ENCODE measurements around the gene CPM.
"Not testable (repeated sequence)": the region's sequence is repeated elsewhere in the genome, so short reads cannot be mapped to it uniquely, and the experiment has no call there.

CPM gene

DNA sequence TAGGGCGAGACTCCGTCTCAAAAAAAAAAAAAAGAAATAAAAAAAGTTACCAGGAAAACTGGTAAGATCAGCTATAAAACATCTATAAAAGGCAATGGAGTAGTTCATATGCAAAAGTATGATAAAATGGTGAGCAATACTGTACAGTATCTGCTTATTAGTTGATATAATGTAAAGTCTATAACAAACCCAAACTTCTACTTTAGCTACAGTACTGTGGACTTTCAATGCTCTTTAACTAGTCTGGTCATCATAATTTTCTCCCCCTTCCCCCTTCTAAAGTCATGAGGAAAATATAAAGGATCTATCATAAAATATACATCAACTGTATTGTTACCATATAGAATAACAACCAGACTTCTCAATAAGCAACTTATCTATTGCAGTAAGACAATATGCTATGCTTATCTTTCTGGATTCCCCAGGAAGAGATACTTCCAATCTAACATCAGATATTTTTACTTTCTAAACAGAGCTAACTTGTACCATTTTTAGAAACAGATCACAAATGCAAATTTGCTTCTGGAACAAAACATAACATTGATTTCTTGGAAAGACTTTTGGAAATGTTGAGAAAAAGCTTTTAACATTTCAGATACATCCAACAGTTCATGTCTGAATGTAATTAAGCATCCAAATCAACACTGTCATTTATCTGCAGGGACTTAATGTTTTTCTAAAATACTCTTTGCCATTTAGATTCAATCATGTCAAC is 81.2 kb downstream of the CPM start:
- DNase-seq (ENCODE audit: low read depth), result no peak

DNA sequence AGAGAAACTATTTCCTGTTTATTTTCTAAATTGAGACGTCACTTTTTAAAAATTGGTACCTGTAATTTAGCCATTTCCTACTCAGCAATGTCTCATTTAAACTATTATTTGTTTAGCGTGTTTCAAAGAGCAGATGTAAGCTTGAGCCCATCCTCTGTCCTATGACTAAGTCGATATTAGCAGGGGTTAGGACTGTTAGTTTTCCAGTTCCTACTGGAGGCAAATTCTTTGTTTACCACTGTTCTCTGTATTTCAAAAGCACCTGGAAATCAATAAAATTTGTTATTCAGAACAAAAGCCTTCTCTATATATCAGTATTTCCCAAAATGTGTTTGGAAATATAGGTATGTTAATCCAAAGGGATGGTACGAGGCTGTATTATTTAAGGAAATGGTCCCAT is 82.6 kb downstream of the CPM start:
- DNase-seq (ENCODE audit: low read depth), result no peak

DNA sequence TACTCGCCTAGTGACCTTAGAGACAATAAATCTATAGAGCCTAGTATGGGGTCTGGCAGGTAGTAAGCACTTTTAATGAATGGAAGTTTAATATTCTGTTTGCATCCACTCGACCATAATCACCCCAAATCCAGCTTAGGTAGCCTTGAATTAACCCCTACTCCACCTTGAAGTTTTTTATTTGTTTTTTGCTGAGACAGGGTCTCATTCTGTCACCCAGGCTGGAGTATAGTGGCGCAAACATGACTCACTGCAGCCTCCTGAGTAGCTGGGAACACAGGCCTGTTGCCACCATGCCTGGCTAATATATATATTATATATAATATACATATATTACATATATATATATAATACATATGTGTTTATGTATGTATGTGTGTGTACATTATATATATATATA is 86.2 kb downstream of the CPM start:
- no peak for DNase-seq (ENCODE audit: low read depth)

DNA sequence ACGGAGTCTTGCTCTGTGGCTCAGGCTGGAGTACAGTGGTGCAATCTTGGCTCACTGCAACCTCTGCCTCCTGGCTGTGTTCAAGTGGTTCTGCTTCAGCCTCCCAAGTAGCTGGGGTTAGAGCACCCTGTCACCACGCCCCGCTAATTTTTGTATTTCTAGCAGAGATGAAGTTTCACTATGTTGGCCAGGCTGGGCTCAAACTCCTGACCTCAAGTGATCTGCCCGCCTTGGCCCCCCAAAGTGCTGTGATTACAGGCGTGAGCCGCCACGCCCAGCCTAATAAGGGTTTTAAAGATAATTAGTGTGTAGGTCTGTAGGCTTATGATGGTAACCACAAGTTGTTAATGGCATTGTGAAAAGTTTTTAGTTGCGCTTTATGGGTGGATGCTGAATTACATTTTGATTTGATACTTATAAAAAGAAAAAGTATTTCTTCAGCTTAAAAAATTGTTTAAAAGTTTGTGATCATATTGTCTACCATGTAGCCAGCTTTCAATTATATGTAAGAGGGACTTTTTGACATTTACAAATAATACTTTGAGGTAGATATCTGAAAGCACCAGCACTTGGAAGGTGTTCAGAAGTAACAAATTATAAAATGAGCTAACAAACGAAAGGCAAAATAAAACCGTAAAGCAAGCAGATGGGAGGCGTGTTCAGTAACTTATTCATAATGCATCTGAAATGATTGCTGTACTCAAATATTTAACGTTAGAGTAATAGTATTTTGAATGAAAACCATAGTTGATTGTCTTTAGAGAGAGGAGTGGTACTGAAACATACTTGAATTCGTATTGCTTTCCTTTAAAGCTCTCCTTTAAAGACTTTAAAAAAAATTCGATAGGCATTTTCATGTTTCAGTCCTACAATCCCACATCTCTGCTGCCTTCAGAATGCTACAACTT is 87.9 kb downstream of the CPM start:
- DNase-seq (ENCODE audit: low read depth), result no peak

DNA sequence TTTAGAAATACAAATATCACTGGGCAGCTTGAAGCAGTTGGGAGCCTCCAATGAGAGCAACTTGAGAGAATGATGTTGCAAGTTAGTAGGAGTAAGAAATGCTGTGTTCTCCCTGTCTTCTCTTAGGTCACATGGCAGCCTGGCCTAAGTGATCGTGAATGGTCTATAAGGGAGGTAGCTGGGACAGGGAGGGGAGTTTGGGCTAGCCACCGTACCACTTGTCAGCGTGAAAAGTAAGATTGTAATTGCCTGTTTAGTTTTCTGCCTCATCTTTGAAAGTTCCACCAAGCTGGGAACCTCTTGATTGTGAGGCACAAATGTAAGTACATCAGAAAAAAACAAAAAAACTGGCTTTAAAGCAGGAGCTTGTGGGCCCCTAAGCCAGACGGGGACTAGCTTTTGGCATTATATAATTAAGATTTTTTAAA is 88.6 kb downstream of the CPM start:
- DNase-seq (ENCODE audit: low read depth), result no peak

DNA sequence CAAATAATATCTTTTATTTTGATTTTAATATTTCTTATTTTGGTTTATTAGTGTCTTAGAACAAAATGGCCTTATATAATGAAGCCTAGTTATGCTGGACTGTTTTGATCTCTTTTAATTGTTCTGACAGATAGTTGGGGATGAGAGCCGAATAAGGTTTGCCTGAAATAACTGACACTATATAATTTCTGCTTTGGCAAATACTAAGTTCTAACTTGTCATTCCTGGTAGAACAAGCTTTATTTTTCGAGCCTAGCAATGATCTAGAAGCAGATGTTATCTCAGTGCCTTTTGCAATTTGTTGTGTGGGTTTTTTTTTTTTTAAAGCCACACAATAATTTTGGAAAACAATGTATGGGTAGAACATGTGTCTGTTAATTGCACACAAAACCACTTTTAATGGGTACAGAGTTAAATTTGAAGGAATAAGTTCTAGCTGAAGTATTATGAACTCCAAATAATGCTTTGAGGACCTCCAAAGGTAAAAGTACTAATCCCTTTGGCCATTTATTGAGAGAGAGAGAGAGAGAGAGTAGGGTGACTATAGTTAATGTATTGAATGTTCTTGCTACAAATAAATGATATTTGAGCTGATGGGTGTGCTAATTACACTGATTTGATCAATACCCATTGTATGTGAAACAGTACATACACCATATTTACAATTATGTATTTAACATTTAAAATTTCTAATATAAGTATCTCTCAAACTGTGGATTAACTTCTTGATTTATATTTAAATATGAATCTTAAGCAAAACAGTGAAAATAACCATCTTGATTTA is 90.0 kb downstream of the CPM start:
- DNase-seq (ENCODE audit: low read depth), result no peak

DNA sequence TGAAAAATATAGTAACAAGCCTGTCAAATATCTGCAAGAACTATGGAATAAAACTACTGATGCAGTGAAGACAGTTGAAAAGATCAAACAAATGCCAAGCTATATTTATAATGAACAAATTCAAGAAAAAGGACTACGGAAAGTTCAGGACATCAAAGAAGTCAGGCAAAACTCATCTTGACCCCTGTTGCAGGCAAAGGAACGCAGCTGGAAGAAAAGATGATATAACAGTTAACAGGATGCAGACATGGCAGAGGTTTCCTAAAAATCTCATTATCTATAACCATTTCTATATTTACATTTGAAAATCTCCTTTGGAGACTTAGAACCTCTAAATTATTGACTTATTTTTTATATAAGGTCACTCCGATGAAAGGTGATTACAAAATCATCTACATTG is 90.8 kb downstream of the CPM start:
- no peak for DNase-seq (ENCODE audit: low read depth)

DNA sequence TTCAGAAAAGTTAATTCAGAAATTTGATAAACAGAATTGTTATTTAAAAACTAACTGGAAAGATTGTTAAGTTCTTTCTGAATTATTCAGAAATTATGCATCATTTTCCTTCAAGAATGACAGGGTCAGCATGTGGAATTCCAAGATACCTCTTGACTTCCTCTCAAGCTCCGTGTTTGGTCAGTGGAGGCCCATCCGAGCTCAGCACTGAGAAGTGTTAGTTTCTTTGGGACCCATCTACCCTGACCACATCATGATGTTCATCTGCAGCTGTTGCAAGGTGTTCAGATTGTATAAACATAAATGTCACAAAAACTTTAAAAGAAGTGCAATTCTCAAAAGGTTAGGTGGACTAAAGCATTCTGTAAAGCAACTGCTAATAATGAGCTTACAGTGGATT is 91.3 kb downstream of the CPM start:
- DNase-seq (ENCODE audit: low read depth), result no peak

DNA sequence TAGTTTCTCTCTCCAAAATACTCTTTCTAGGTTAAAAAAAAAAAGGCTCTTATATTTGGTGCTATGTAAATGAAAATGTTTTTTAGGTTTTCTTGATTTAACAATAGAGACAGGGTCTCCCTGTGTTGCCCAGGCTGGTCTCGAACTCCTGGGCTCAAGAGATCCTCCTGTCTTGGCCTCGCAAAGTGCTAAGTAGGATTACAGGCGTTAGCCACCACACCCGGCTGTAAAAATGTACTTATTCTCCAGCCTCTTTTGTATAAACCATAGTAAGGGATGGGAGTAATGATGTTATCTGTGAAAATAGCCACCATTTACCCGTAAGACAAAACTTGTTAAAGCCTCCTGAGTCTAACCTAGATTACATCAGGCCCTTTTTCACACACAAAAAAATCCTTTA is 91.8 kb downstream of the CPM start:
- not testable (repeated sequence) for DNase-seq (ENCODE audit: low read depth)

DNA sequence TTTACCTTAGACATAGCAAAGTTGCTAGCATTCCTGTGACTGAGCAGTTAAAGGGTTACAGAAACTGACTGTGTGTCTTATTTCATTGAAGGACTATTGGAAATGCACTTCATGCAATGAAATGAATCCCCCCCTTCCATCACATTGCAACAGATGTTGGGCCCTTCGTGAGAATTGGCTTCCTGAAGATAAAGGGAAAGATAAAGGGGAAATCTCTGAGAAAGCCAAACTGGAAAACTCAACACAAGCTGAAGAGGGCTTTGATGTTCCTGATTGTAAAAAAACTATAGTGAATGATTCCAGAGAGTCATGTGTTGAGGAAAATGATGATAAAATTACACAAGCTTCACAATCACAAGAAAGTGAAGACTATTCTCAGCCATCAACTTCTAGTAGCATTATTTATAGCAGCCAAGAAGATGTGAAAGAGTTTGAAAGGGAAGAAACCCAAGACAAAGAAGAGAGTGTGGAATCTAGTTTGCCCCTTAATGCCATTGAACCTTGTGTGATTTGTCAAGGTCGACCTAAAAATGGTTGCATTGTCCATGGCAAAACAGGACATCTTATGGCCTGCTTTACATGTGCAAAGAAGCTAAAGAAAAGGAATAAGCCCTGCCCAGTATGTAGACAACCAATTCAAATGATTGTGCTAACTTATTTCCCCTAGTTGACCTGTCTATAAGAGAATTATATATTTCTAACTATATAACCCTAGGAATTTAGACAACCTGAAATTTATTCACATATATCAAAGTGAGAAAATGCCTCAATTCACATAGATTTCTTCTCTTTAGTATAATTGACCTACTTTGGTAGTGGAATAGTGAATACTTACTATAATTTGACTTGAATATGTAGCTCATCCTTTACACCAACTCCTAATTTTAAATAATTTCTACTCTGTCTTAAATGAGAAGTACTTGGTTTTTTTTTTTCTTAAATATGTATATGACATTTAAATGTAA is 93.5 kb downstream of the CPM start:
- DNase-seq (ENCODE audit: low read depth), result no peak

DNA sequence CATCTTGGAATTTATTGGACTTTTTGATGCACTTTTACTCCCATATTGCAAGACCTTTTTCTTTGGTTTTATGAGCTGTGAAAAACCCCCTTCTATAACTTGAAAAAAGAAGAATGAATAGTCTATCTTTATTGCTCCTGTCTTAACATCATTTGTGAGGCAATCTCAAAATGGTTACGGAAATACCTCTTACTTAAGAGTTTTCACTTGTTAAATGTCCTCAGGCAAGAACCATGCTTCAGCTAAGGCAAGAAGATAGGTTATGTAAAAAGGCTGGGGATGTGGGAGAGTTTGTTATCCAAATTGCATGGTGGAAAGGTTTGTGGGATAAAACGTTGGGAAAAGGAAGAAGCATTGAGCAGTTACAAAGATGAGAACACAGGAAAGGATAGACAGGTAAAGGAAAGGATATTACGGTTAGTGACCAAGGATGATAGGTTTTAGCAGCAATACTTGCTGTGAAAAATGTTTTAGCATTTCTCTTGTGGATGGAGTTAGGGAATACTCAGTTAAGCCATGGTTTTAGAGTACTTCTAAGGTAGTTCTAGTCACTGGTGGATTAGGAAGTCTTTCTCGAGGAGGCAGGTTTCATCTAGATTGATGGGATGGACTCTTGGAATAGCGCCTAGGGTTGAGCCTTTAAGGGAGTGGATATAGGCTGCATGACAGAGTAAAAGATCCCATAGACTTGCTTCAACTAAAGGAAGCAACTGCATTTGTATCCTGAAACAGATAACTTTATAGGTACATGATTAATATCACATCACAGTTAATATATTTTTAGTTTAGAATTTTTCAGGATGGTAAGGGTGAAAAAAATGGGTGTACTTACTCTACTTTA is 94.7 kb downstream of the CPM start:
- DNase-seq (ENCODE audit: low read depth), result no peak

DNA sequence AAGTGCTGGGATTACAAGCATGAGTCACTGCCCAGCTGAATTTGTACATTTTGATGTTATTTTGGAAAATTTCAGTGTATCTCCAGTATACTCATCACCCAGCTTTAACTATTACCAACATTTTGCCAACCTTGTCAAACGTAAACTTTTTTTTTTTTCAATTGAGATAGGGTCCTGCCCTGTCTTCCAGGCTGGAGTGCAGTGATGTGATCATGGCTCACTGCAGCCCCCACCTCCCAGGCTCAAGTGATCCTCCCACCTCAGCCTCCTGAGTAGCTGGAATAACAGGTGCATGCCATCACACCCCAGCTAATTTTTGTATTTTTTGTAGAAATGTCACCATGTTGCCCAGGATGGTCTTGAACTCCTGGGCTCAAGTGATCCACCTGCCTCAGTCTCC is 95.8 kb downstream of the CPM start:
- no peak for DNase-seq (ENCODE audit: low read depth)

DNA sequence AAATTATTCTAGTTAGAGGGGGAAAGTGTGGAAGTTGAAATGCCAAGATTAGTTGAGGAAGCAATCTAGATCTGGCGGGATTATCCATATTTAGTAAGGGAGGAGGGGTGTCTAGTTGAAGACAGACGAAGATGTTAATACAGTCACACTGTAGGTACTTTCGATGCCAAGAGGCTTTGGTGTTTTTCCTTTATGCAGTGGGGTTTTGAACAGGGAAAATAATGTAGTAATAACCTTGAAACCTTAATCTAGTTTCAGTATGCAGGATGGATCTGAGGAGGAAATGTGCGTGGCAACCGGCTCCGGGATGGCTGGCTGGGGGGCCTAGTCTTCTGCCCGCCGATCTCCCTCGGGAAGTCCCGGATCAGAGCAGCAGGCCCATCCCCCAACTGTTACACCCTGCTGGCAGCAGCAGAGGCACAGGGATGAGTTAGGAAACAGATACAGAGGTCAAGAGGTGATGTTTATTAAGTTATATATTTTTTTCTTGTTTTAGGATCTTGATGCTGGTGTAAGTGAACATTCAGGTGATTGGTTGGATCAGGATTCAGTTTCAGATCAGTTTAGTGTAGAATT is 97.5 kb downstream of the CPM start:
- DNase-seq (ENCODE audit: low read depth), result no peak

DNA sequence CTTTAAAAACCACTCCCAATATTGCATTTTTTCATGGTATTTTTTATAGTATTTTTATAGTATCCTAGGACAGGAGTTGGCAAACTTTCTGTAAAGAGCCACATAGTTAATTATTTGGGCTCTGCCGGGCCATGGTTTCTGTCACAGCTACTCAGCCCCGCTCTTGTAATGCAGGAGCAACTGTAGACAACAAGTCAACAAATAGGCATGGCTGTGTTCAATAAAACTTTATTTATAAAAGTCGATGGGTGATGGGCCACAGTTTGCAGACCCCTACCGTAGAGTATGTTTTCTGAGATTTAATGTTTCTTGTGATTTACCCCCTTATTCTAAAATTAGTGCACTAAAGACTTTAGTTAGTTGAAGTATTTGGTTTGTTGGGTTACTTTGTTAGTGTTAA is 99.5 kb downstream of the CPM start:
- DNase-seq (ENCODE audit: low read depth), result no peak

DNA sequence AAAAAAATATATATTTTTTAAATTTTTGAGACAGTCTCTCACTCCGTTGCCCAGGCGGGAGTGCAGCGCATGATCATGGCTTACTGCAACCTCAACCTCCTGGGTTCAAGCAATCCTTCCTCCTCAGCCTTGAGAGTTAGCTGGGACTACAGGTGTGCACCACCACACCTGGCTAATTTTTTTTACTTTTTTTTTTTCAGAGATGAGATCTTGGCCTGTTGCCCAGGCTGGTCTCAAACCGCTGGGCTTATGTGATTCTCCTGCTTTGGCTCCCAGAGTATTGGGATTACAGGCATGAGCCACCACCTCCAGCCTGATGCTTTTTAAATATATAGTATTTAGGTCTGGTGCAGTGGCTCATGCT is 100.5 kb downstream of the CPM start:
- no peak for DNase-seq (ENCODE audit: low read depth)

DNA sequence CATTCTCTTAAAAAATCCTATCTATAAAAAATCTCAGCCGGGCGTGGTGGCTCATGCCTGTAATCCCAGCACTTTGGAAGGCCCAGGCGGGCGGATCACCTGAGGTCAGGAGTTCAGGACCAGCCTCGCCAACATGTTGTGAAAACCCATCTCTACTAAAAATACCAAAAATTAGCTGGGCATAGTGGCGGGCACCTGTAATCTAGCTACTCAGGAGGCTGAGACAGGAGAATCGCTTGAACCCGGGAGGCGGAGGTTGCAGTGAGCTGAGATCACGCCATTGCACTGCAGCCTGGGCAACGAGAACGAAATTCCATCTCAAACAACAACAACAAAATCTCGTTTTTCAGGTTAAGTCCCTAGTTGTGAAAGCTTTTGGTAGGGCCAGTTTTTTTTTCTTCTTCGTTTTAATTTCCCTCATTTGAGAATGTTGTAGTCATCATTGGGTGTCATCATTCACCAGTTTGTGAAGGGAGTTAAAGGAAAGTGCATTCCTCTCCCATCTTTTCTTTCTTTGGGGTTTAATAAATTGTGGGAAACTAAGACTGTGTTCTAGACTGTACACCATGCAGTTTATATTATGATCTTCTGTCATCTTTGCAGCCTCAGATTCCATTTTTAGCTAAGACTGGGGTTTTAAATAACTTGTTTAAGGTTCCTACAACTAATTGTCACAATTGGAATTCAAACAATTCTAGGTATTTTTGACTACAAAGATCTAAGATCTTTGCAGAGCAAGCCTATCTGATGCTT is 101.0 kb downstream of the CPM start:
- DNase-seq (ENCODE audit: low read depth), result no peak

DNA sequence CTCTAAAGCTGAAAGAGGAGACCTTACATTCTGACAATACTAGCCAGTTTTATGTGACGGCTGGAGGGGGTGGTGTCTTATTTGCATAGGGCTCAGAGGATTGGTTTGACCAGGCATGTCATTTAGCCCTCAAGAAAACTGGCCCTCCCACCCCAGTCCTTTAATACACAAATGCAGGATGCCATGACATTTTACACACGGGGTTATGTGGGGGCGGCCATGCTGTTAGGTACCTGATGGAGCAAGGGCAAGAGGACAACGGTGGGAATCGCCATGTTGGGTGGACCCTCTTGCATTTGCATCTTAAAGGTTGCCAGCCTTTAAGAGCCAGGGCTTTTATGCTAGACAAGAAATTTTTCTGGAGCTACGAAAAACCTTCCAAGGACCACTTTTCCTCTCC is 101.7 kb downstream of the CPM start:
- DNase-seq (ENCODE audit: low read depth), result no peak

DNA sequence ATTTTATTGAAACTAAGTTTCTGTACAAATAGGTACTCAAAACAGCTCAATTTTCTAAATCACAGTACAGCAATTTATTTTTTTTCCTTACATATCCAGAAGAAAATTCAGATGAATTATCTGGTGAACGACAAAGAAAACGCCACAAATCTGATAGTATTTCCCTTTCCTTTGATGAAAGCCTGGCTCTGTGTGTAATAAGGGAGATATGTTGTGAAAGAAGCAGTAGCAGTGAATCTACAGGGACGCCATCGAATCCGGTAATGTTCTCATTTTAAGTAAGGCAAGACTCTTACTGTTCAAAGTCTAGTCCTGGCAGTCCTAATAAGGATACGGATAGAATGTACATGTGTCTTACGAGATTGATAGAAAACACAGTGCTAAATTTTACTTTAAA is 104.3 kb downstream of the CPM start:
- DNase-seq (ENCODE audit: low read depth), result no peak

DNA sequence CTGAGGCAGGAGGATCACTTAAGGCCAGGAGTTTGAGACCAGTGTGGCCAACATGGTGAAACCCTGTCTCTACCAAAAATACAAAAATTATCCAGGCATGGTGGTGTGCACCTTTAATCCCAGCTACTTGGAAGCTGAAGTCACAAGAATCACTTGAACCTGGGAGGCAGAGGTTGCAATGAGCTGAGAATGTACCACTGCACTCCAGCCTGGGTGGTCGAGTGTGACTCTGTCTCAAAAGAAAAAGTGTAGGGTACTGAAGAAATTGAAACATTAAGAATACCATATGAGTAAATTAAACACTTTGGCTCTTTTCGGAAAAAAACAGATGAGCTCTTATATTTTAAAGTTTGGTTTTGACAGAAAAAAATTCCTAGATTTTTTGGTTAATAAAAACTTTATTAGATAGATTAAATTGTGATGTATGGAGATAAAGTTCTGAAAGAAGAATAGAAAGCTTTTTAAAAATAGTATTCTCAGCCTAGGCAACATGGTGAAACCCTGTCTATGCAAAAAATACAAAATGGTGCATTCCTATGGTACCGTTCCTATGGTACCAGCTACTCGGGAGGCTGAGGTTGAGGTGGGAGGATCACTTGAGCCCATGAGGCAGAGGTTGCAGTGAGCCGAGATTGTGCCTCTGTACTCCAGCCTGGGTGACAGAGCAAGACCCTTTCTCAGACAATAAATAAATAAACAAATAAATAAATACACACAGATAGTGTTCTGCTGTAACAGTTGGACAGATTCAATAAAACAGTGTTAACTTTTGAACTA is 104.9 kb downstream of the CPM start:
- no peak for DNase-seq (ENCODE audit: low read depth)
